ENCODE results near the gene KCNMA1. TPM values are rescaled to one million over a fixed set of nuclear protein-coding genes. Genes with fewer than 3 reads are reported as not detected.
A peak's percentile ranks its signal among the peaks of the same experiment; 100 is the strongest.

The KCNMA1 gene
- total and polyA plus RNA-seq, 10 donors, result 9.3 to 114 (median 51.5) TPM

DNA sequence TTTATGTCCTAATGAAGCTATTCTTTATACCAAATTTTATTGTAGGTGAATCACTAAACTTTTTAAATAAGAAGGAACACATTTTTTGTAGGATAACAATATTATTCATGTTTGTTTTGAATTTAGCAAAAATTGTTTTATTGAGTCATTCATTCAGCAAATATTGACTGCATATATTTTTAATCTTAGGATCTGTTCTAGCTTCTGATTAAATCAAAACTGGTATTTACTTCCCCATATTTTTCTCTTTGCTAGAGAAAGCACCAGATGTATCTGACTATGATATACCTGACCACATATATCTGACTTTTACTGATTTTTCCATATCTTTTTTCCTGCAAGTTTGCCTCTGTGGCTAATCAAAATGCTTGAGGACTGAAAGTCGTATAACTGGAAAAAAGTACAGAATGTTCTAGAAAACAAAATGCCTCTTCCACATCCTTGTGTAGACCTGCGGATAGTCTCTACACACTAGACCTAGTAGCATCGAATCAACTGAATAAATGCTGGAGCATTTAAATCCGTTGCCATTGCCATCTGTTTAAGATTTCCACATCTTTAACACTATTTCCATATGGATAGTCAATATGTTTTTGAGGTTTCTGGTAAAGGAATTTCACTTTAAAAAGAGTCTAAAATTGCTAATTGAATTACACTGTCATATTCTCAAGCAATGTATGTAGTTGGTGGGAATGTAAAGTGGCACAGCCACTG, 594.7 kb downstream of the KCNMA1 start:
- Histone ChIP-seq H3K27ac (no peak overlapping the region), H3K4me3 (no peak overlapping the region), H3K9me3 (no peaks in the 10 kb centered on the region), H3K36me3 (no peaks in the 10 kb centered on the region), H3K4me1 (peaks cover 0 to 17% (median 9%) of the 10 kb centered on the region in 6 donors), H3K27me3 (replicated peaks in 1 of 7) (no peaks in the 10 kb centered on the region)
- no peak for TF ChIP-seq POLR2A (IDR thresholded peaks at IDR 0.05)
- no peak for TF ChIP-seq POLR2AphosphoS5 (IDR thresholded peaks at IDR 0.05)
- TF ChIP-seq, protein P1, sequence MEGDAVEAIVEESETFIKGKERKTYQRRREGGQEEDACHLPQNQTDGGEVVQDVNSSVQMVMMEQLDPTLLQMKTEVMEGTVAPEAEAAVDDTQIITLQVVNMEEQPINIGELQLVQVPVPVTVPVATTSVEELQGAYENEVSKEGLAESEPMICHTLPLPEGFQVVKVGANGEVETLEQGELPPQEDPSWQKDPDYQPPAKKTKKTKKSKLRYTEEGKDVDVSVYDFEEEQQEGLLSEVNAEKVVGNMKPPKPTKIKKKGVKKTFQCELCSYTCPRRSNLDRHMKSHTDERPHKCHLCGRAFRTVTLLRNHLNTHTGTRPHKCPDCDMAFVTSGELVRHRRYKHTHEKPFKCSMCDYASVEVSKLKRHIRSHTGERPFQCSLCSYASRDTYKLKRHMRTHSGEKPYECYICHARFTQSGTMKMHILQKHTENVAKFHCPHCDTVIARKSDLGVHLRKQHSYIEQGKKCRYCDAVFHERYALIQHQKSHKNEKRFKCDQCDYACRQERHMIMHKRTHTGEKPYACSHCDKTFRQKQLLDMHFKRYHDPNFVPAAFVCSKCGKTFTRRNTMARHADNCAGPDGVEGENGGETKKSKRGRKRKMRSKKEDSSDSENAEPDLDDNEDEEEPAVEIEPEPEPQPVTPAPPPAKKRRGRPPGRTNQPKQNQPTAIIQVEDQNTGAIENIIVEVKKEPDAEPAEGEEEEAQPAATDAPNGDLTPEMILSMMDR (IDR thresholded peaks at IDR 0.05 in 8 of 11, conservative IDR thresholded peaks at IDR 0.05 in 3 of 11), result no peak
- intact Hi-C loops (cut with DNase I; ENCODE audit: low total_unique reads), result no loop called here
- 78 to 95% (median 91%) methylated on average over 4 of the region's 4 CpGs for WGBS, 5 donors
- no peak for DNase-seq

DNA sequence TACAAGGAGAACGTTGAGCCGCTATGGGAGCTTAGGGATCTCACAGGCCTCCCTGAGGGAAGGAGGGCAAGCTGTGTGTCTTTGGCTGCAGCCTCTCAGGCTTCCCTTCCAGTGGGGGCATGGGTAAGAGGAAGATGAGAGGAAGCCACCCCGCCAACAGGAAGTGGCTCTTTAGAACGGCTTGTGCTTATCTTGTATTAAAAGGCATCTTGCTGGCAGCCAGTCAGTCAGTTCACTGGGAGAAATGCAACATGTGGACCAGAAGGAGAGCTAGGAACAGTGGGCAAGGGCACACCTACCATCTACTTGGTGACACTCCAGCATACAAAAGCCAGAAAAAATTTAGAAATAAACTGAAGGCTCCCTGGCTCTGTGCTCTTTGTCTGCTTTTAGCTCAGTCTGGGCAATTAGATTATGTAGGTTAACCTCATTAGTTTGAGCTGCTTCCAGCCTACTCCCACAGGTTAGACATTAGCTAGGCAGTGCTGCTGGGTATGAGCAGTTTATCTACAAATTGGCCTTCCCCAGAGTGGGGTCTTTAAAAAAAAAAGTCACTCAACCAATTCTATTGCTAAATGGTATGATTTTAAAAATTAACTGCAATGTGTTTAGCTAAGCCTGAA, 595.9 kb downstream of the KCNMA1 start:
- intact Hi-C loops (cut with DNase I; ENCODE audit: low total_unique reads), result no loop called here
- H3K4me3 ChIP-seq, result no peak overlapping the region
- peak overlapping the region in 3 of 8 donors; percentile 4 to 27 (median 24) for H3K27ac ChIP-seq
- 25 to 34% (median 26%) methylated on average over 4 of the region's 4 CpGs for WGBS, 5 donors
- no peaks in the 10 kb centered on the region for H3K36me3 ChIP-seq
- TF ChIP-seq POLR2AphosphoS5 (IDR thresholded peaks at IDR 0.05), result peak in 2 of 3 donors; percentile 42 to 57
- TF ChIP-seq, protein P1 (IDR thresholded peaks at IDR 0.05 in 8 of 11, conservative IDR thresholded peaks at IDR 0.05 in 3 of 11), result no peak
- H3K4me1 ChIP-seq, result peaks cover 0 to 17% (median 9%) of the 10 kb centered on the region in 6 donors
- DNase-seq, result no peak
- no peaks in the 10 kb centered on the region for H3K27me3 ChIP-seq (replicated peaks in 1 of 7)
- H3K9me3 ChIP-seq, result no peaks in the 10 kb centered on the region

DNA sequence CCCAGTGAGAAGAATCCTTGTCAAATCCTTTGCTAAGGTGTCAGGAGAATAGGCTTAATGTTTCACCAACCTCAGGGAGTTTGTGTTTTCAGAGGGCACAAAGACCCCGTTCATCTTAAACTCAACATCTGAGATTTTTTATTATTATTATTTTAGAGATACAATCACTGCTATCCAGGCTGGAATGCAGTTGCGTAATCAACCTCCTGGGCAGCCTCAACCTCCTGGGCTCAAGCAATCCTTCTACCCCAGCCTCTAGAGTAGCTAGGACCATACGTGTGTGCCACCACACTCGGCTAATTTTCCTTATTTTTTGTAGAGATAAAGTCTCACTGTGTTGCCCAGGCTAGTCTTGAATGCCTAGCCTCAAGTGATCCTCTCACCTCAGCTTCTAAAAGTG, 599.2 kb downstream of the KCNMA1 start:
- intact Hi-C loops (cut with DNase I; ENCODE audit: low total_unique reads), result no loop called here
- Histone ChIP-seq H3K27me3 (replicated peaks in 1 of 7) (no peaks in the 10 kb centered on the region), H3K27ac (no peak overlapping the region), H3K4me3 (no peak overlapping the region), H3K4me1 (peaks cover 0 to 17% (median 9%) of the 10 kb centered on the region in 6 donors), H3K36me3 (no peaks in the 10 kb centered on the region), H3K9me3 (no peaks in the 10 kb centered on the region)
- DNase-seq, result no peak
- TF ChIP-seq POLR2AphosphoS5 (IDR thresholded peaks at IDR 0.05), result no peak
- TF ChIP-seq POLR2A (IDR thresholded peaks at IDR 0.05), result no peak
- TF ChIP-seq, protein P1 (IDR thresholded peaks at IDR 0.05 in 8 of 11, conservative IDR thresholded peaks at IDR 0.05 in 3 of 11), result no peak
- WGBS, 5 donors, result 81 to 93% (median 91%) methylated on average over 4 of the region's 4 CpGs

DNA sequence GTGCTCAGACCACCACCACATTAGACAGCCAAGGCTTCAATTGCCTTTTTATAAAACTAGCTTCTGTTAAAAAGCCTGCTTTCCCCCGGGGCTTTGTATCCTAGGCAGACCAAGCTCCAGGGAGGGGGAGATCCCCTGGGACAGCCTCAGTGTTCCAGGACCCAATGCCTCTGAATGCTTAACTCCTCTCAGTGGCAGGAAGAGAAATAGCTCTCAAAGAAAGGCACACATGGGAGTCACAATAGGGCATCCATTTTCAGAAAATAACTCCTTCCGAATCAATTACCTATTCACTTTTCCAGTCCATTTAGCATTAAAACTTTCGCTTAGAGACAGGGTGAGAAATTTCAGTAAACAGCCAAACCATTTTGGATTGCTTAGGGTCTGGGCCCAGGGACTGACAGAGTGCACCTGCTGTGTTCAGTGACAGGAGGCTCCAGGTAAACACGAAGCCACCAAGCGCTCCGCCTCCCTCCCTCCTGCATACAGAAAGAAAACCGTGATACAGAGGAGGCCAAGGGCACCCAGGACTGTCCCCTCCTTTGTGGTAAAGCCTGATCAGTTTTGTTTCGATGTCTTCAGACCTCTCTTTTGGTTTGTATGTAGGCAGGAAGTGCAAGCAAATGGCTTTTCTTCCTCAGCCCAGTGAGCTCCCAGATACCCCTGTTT, 599.7 kb downstream of the KCNMA1 start:
- no peak for DNase-seq
- Histone ChIP-seq H3K36me3 (no peaks in the 10 kb centered on the region), H3K4me3 (no peak overlapping the region), H3K4me1 (peaks cover 0 to 16% (median 9%) of the 10 kb centered on the region in 6 donors), H3K27ac (no peak overlapping the region), H3K9me3 (no peaks in the 10 kb centered on the region), H3K27me3 (replicated peaks in 1 of 7) (no peaks in the 10 kb centered on the region)
- TF ChIP-seq, protein P1 (IDR thresholded peaks at IDR 0.05 in 8 of 11, conservative IDR thresholded peaks at IDR 0.05 in 3 of 11), result no peak
- TF ChIP-seq POLR2AphosphoS5 (IDR thresholded peaks at IDR 0.05), result no peak
- TF ChIP-seq POLR2A (IDR thresholded peaks at IDR 0.05), result no peak
- 83 to 89% (median 88%) methylated on average over 8 of the region's 8 CpGs for WGBS, 5 donors
- intact Hi-C loops (cut with DNase I; ENCODE audit: low total_unique reads), result no loop called here
